KMS-11 (cell line): ENCODE measurements around the gene FER.
"Not testable (repeated sequence)": the region's sequence is repeated elsewhere in the genome, so short reads cannot be mapped to it uniquely, and the experiment has no call there.

Experiments used
- H2AFZ ChIP-seq: fragments of 200-600 bp; sonication (generic); 2 replicates; pipeline ENCODE4 v1.6.1; 2016; ENCODE audit warnings: antibody characterized with exemption, mixed run types, low read depth
- H3K27ac ChIP-seq: fragments of 200-600 bp; sonication (generic); 2 replicates; pipeline ENCODE4 v1.6.1; 2016; ENCODE audit warnings: mild to moderate bottlenecking, mixed run types
- H3K27me3 ChIP-seq: fragments of 200-600 bp; sonication (generic); 2 replicates; pipeline ENCODE4 v1.6.1; 2017; ENCODE audit warnings: mild to moderate bottlenecking, low read depth, mixed run types, moderate library complexity; ENCODE audit not compliant: insufficient read depth
- H3K36me3 ChIP-seq: fragments of 200-600 bp; sonication (generic); 2 replicates; pipeline ENCODE4 v1.6.1; 2017; ENCODE audit warnings: mild to moderate bottlenecking, mixed run types; ENCODE audit not compliant: insufficient read depth
- H3K4me1 ChIP-seq: fragments of 200-600 bp; sonication (generic); 2 replicates; pipeline ENCODE4 v1.6.1; 2016; ENCODE audit warnings: mild to moderate bottlenecking, low read depth, mixed run types; ENCODE audit not compliant: poor library complexity, severe bottlenecking
- H3K4me2 ChIP-seq: fragments of 200-600 bp; sonication (generic); 2 replicates; pipeline ENCODE4 v1.7.0; 2016; ENCODE audit warnings: mild to moderate bottlenecking, mixed run types
- H3K4me3 ChIP-seq: fragments of 200-600 bp; sonication (generic); IDR thresholded peaks from 2 replicates; pipeline ENCODE4 v1.6.1; 2017; ENCODE audit warnings: low read depth, low read length, mixed read lengths; ENCODE audit not compliant: insufficient read depth
- H3K79me2 ChIP-seq: fragments of 200-600 bp; sonication (generic); 2 replicates; pipeline ENCODE4 v1.6.1; 2016; ENCODE audit warnings: low read depth, mixed run types; ENCODE audit not compliant: insufficient read depth
- H3K9ac ChIP-seq: fragments of 200-600 bp; sonication (generic); 2 replicates; pipeline ENCODE4 v1.6.1; 2016; ENCODE audit warnings: mild to moderate bottlenecking, mixed run types
- H4K20me1 ChIP-seq: fragments of 200-600 bp; sonication (generic); 2 replicates; pipeline ENCODE4 v1.6.1; 2016; ENCODE audit warnings: mild to moderate bottlenecking, mixed run types; ENCODE audit not compliant: insufficient read depth
- CTCF ChIP-seq: fragments of 200-600 bp; sonication (generic); conservative IDR thresholded peaks from 2 replicates; pipeline ENCODE4 v1.6.1; 2017; ENCODE audit warnings: low read depth, mild to moderate bottlenecking, antibody characterized with exemption, low read length, moderate library complexity, mixed read lengths

Gene FER

GRCh38 chr5:108747774-108748400, at the start of gene FER:
Gene FER, plus strand, starts transcription at chr5:108747897. Its CDS starts 50,286 bp downstream, at chr5:108798183.
- Histone ChIP-seq H3K27me3 (no peaks in the 10 kb centered on the region), H3K4me2 (peak within 1 kb of the TSS; percentile 81), H3K4me3 (no peak within 1 kb of the TSS), H3K36me3 (no peaks in the 10 kb centered on the region), H2AFZ (peak within 1 kb of the TSS; percentile 85), H4K20me1 (no peaks in the 10 kb centered on the region), H3K27ac (peak within 1 kb of the TSS; percentile 66), H3K9ac (peak within 1 kb of the TSS; percentile 80), H3K4me1 (peaks cover 17% of the 10 kb centered on the region), H3K79me2 (no peaks in the 10 kb centered on the region)
- TF ChIP-seq CTCF, result no peak

- H3K79me2 ChIP-seq, H3K27ac ChIP-seq, H3K36me3 ChIP-seq, H4K20me1 ChIP-seq, H2AFZ ChIP-seq, H3K27me3 ChIP-seq, H3K4me3 ChIP-seq, H3K4me2 ChIP-seq, H3K9ac ChIP-seq, H3K4me1 ChIP-seq: not testable (repeated sequence)
Observed at GRCh38 chr5:108700388-108700787, 47.3 kb upstream of the FER start.

GRCh38 chr5:108700930-108701329, 46.8 kb upstream of the FER start:
- no peak overlapping the region for H3K9ac ChIP-seq
- no peaks in the 10 kb centered on the region for H3K4me1 ChIP-seq
- H4K20me1 ChIP-seq, result no peaks in the 10 kb centered on the region
- H3K27me3 ChIP-seq, result no peaks in the 10 kb centered on the region
- H2AFZ ChIP-seq, result no peak overlapping the region
- no peaks in the 10 kb centered on the region for H3K36me3 ChIP-seq
- H3K27ac ChIP-seq, result no peak overlapping the region
- H3K79me2 ChIP-seq, result no peaks in the 10 kb centered on the region
- no peak overlapping the region for H3K4me2 ChIP-seq
- no peak for TF ChIP-seq CTCF
- no peak overlapping the region for H3K4me3 ChIP-seq

- TF ChIP-seq CTCF, result no peak
- Histone ChIP-seq H3K27ac (no peak overlapping the region), H3K79me2 (no peaks in the 10 kb centered on the region)
Observed at GRCh38 chr5:108702546-108702945, 45.2 kb upstream of the FER start.

DNA sequence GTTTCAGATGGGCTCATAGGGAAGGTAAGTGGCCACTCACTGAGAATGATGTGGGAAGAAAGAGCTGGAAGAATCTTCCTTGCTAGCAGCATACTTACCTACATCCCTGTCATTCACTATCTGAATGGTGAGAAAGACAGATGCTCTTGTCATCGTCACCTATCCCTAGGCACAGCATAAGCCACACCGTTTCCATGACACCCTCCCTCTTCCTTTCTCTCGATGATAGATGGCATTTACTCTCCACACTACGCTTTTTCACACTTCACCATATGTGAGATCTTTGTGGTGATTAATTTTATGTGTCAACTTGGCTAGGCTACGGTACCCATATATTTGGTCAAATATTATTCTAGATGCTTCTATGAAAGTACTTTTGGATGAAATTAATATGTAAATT, 44.4 kb upstream of the FER start:
- Histone ChIP-seq H4K20me1 (no peaks in the 10 kb centered on the region), H3K79me2 (no peaks in the 10 kb centered on the region), H3K9ac (no peak overlapping the region), H3K36me3 (no peaks in the 10 kb centered on the region), H3K4me2 (no peak overlapping the region), H3K4me3 (no peak overlapping the region), H3K27me3 (no peaks in the 10 kb centered on the region), H2AFZ (no peak overlapping the region), H3K27ac (no peak overlapping the region), H3K4me1 (no peaks in the 10 kb centered on the region)
- no peak for TF ChIP-seq CTCF

More at GRCh38 chr5:108702546-108702945, 45.2 kb upstream of the FER start:
- no peaks in the 10 kb centered on the region for H3K36me3 ChIP-seq
- H3K4me1 ChIP-seq, result no peaks in the 10 kb centered on the region
- H3K4me2 ChIP-seq, result no peak overlapping the region
- H4K20me1 ChIP-seq, result no peaks in the 10 kb centered on the region
- H3K27me3 ChIP-seq, result no peaks in the 10 kb centered on the region
- H3K4me3 ChIP-seq, result no peak overlapping the region
- H3K9ac ChIP-seq, result no peak overlapping the region
- H2AFZ ChIP-seq, result no peak overlapping the region
